Left colon (tissue), 2 donors: ENCODE results near the gene IMMP2L. TPM values are rescaled to one million over a fixed set of nuclear protein-coding genes. Genes with fewer than 3 reads are reported as not detected.
"Not testable (repeated sequence)": the region's sequence is repeated elsewhere in the genome, so short reads cannot be mapped to it uniquely, and the experiment has no call there.

Experiments used
- ATAC-seq: fragments of 200-7000 bp; cut with Tn5 transposase; one replicate; pipeline ENCODE4 v1.9.1; 2020; ENCODE audit warnings: mild to moderate bottlenecking, moderate library complexity
- DNase-seq, 2 donors: peaks; one replicate each; pipeline ENCODE4 v3.0.0-alpha.2; 2020
- intact Hi-C, 2 donors: fragments of 100-400 bp; cut with DNase I in 1 of 2; cut with micrococcal nuclease in 1 of 2; formaldehyde crosslinking; loops; one replicate each; pipeline versions ENCODE4 v1.11.2 to v1.14.0; 2022; cut with DNase I, micrococcal nuclease
- total RNA-seq, 2 donors: library from RNA; stranded (reverse); fragmentation: NEBNext Ultra II Directional; extraction: Animal tissue kit (Norgen Biotek cat#: 25700); gene quantifications; one replicate each; pipeline ENCODE4 v1.2.1, GENCODE V29; 2021
- donor health status: DM: no; HTN: no; CAD: no.
- donor health status: DM: yes; HTN: yes; CAD: no.

IMMP2L gene
- total RNA-seq, 2 donors from 2014 or later, result 11.1 to 11.8 TPM

GRCh38 chr7:111475959-111476358 lies 86.3 kb downstream of the IMMP2L start:
- ATAC-seq (no peak), DNase-seq (no peak)
- intact Hi-C loops, result no loop called here

GRCh38 chr7:111475419-111475748 lies 86.9 kb downstream of the IMMP2L start:
- DNase-seq (no peak), ATAC-seq (no peak)
- intact Hi-C loops, result no loop called here

GRCh38 chr7:111474723-111475418 lies 87.4 kb downstream of the IMMP2L start:
- DNase-seq, result no peak
- intact Hi-C loops, result no loop called here

GRCh38 chr7:111473449-111474198 lies 88.7 kb downstream of the IMMP2L start:
- ATAC-seq, result no peak
- no peak for DNase-seq
- intact Hi-C loops, result no loop called here

More at GRCh38 chr7:111474723-111475418, 87.4 kb downstream of the IMMP2L start:
- ATAC-seq, result no peak

DNA sequence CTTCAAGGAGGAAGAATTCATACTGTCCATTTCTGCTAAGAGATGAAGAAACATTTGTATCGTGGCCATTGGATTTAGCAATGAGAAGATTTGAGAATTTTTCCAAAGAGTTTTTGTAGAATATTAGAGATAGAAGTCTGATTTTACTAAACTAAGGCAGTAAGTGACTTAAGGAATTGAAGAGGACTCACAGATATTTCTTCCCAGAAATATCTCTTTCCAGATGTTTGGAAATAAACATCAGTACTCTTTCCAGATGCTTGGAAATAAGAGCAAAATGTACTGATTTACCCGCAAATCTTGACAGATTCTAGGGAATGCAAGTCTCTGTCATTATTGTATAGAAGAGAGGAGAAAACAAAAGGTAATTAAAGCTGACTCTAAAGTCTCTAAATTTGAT lies 91.3 kb downstream of the IMMP2L start:
- intact Hi-C loops, result no loop called here
- no peak for ATAC-seq
- no peak for DNase-seq

DNA sequence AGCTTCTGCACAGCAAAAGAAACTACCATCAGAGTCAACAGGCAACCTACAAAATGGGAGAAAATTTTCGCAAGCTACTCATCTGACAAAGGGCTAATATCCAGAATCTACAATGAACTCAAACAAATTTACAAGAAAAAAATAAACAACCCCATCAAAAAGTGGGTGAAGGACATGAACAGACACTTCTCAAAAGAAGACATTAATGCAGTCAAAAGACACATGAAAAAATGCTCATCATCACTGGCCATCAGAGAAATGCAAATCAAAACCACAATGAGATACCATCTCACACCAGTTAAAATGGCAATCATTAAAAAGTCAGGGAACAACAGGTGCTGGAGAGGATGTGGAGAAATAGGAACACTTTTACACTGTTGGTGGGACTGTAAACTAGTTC lies 92.4 kb downstream of the IMMP2L start:
- ATAC-seq, intact Hi-C loops, DNase-seq: not testable (repeated sequence)

DNA sequence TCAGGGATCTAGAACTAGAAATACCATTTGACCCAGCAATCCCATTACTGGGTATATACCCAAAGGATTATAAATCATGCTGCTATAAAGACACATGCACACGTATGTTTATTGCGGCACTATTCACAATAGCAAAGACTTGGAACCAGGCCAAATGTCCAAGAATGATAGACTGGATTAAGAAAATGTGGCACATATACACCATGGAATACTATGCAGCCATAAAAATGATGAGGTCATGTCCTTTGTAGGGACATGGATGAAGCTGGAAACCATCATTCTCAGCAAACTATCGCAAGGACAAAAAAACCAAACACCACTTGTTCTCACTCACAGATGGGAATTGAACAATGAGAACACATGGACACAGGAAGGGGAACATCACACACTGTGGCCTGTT lies 96.5 kb downstream of the IMMP2L start:
- intact Hi-C loops, DNase-seq, ATAC-seq: not testable (repeated sequence)

- intact Hi-C loops, result no loop called here
- no peak for ATAC-seq
- no peak for DNase-seq
Observed at GRCh38 chr7:111460695-111461094, 101.6 kb downstream of the IMMP2L start.

DNA sequence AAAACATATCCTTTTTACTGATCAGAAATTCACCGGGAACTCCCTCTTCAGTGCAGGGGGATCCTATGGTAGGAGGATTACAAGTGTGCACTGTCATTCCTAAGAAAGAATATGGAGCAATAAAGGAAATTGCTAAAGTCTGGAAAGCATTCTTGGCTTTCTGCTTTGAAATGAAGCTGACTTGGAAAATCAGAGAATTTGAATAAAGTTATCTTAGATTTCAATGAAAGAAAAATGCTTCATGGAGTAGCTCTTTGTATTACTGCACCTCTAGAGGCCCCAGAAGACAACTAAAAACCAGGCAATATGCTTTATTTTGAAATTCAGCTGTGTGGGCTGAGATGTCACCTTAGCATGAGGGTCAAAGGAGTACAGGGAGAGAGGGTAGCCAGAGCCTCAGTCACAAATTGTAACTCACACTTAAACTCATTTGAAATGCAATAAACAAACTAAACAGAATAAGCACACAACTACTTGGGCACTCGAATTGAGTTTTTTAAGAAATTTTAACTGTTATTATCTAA lies 102.5 kb downstream of the IMMP2L start:
- intact Hi-C loops, result no loop called here
- ATAC-seq (no peak), DNase-seq (no peak)

- intact Hi-C loops, result no loop called here
- DNase-seq (no peak), ATAC-seq (no peak)
Observed at GRCh38 chr7:111459065-111459756, 103.1 kb downstream of the IMMP2L start.

GRCh38 chr7:111450705-111451104 lies 111.6 kb downstream of the IMMP2L start:
- DNase-seq, intact Hi-C loops, ATAC-seq: not testable (repeated sequence)

GRCh38 chr7:111447502-111447901 lies 114.8 kb downstream of the IMMP2L start:
- ATAC-seq, DNase-seq, intact Hi-C loops: not testable (repeated sequence)

DNA sequence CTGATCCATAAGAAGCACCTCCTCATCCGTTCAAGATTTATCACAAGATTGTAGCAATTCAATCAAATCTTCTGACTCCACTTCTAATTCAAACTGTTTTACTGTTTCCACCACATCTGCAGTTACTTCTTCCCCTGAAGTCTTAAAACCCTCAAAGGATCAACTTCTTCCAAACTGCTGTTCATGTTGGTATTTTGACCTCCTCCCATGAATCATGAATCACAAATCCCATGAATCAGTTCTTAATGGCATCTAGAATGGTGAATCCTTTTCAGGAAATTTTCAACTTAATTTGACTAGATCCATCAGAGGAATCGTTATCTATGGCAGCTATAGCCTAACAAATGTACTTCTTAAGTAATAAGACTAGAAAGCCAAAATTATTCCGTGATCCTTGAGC lies 122.3 kb downstream of the IMMP2L start:
- DNase-seq, result no peak
- ATAC-seq, result no peak
- intact Hi-C loops, result no loop called here

DNA sequence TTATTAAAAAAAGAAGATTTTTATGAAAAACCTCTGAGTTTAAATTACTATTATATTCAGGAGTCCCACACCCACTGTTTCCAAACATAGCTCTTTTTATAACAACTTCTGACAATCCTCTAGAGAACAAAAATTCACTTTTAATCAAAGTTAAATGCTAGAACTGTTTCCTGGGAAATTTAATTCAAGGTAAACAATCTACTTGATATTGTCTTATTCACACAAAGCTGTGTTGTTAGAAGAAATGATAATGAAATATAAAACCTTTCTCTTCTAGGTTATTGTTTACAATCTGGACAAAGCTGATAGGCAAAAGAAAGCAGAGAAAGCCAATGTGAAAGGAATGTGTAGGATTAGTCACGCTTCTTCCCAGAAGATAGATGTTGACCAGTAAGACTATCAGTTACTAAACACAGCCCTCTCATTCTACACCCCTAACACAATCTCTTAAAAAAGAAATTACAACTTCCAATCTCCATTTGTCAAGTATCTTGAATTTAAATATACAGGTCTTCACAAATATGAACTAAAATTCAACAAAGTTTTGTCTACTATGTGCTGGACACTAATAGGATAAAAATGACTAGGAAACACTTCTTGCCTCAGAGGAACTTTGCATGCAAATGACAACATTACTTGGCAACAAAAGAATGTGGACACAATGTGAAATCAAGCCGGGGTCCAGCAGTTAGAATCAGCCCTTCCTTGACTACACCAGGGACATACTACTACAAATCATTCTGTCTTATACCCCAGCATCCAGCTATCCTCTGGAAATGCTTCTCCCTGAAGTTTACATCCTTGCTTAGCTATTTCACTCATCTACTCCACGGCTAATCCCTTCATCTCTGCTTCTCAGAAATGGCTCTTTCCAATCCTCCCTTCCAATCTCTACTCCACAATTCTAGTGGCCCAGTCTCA lies 123.7 kb downstream of the IMMP2L start:
- no peak for ATAC-seq
- no peak for DNase-seq
- intact Hi-C loops, result no loop called here

DNA sequence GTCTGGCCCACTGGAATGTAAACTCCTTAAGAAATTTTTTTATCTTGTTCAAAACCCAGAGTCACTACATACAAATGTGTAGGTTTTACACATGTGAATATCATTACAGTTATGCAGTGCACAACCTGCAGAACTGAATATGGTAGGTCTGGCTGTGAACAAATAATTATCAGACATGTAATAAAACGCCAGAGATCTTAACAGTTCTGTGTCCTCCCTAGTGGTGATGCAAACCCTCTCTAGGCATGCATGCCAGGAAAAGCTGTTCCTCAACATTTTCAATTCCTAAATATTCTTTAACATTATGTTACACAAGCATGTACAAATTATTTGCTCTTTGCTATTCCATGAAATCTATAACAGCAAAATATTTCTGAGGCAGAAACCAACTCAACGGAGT lies 124.6 kb downstream of the IMMP2L start:
- ATAC-seq (no peak), DNase-seq (no peak)
- intact Hi-C loops, result no loop called here

DNA sequence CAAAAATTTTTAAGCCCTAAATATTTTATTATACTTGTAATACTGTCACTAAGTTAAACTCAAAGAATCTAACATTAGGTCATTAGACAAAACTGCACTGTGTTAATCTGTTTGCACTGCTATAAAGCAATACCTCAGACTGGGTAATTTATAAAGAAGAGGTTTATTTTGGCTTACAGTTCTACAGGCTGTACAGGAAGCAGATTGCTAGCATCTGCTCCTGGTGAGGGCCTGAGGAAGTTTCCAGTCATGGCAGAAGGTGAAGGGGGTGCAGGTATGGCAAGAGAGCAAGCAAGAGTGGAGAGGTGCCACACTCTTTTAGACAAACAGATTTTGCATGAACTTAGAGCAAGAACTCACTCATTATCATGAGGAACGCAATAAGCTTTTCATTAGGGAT lies 125.7 kb downstream of the IMMP2L start:
- DNase-seq (no peak), ATAC-seq (no peak)
- intact Hi-C loops, result no loop called here

- ATAC-seq (no peak), DNase-seq (no peak)
- intact Hi-C loops, result no loop called here
Observed at GRCh38 chr7:111433426-111433825, 128.9 kb downstream of the IMMP2L start.

- DNase-seq, result no peak
- ATAC-seq, result no peak
- intact Hi-C loops, result no loop called here
Observed at GRCh38 chr7:111429781-111430180, 132.5 kb downstream of the IMMP2L start.

- ATAC-seq, result no peak
- no peak for DNase-seq
- intact Hi-C loops, result no loop called here
Observed at GRCh38 chr7:111424768-111425167, 137.5 kb downstream of the IMMP2L start.
